ENCODE results near the gene PDK3. TPM values are rescaled to one million over a fixed set of nuclear protein-coding genes. Genes with fewer than 3 reads are reported as not detected.

The PDK3 gene
- total RNA-seq, 3 donors from 2014 or later (not counting 1 experiment from before 2014, with no cell fraction given), result 21.9 to 30.9 (median 28.1) TPM

GRCh38 chrX:24424948-24425347 lies 40.1 kb upstream of the PDK3 start:
- Mint-ChIP-seq H3K9me3 (no peaks in the 10 kb centered on the region), H3K36me3 (no peaks in the 10 kb centered on the region), H3K27me3 (ENCODE audit: low read depth in 2 of 2) (no peaks in the 10 kb centered on the region), H3K27ac (no peak overlapping the region), H3K4me3 (no peak overlapping the region), H3K4me1 (peaks cover 9 to 12% of the 10 kb centered on the region in 2 donors)
- DNase-seq (no peak), ATAC-seq (no peak)
- H3K9me3 ChIP-seq (ENCODE audit: control insufficient read depth, insufficient read depth, low read length), result no peaks in the 10 kb centered on the region
- intact Hi-C loops (cut with micrococcal nuclease), result no loop called here
- WGBS (ENCODE audit: insufficient coverage), result 100% methylated on average over 7 of the region's 8 CpGs
- no peak overlapping the region for H3K27ac ChIP-seq (ENCODE audit: low read length)
- no peaks in the 10 kb centered on the region for H3K27me3 ChIP-seq (ENCODE audit: control insufficient read depth, insufficient read depth, low read length)
- no peak overlapping the region for H3K4me3 ChIP-seq (ENCODE audit: low read length)
- no peaks in the 10 kb centered on the region for H3K36me3 ChIP-seq (ENCODE audit: control insufficient read depth, insufficient read depth, low read length)
- H3K4me1 ChIP-seq (ENCODE audit: control insufficient read depth, insufficient read depth, low read length), result peaks cover 14% of the 10 kb centered on the region
- no peak for TF ChIP-seq CTCF (IDR thresholded peaks at IDR 0.05)

- WGBS (ENCODE audit: insufficient coverage), result 67% methylated on average over 1 of the region's 2 CpGs
- Histone ChIP-seq H3K27me3 (ENCODE audit: control insufficient read depth, insufficient read depth, low read length) (no peaks in the 10 kb centered on the region), H3K4me3 (ENCODE audit: low read length) (no peak overlapping the region), H3K27ac (ENCODE audit: low read length) (no peak overlapping the region), H3K4me1 (ENCODE audit: control insufficient read depth, insufficient read depth, low read length) (peaks cover 14% of the 10 kb centered on the region), H3K9me3 (ENCODE audit: control insufficient read depth, insufficient read depth, low read length) (no peaks in the 10 kb centered on the region), H3K36me3 (ENCODE audit: control insufficient read depth, insufficient read depth, low read length) (no peaks in the 10 kb centered on the region)
- intact Hi-C loops (cut with micrococcal nuclease), result no loop called here
- no peak overlapping the region for H3K4me3 Mint-ChIP-seq
- TF ChIP-seq CTCF (IDR thresholded peaks at IDR 0.05), result no peak
- peak overlapping the region in 1 of 2 donors; percentile 35 for H3K27ac Mint-ChIP-seq
- peaks cover 9 to 12% of the 10 kb centered on the region in 2 donors for H3K4me1 Mint-ChIP-seq
- no peaks in the 10 kb centered on the region for H3K27me3 Mint-ChIP-seq (ENCODE audit: low read depth in 2 of 2)
- no peaks in the 10 kb centered on the region for H3K36me3 Mint-ChIP-seq
- H3K9me3 Mint-ChIP-seq, result no peaks in the 10 kb centered on the region
- no peak for DNase-seq
- no peak for ATAC-seq
Observed at GRCh38 chrX:24425806-24426205, 39.3 kb upstream of the PDK3 start.

GRCh38 chrX:24426340-24426913 lies 38.7 kb upstream of the PDK3 start:
- H3K27ac Mint-ChIP-seq, result peak overlapping the region in 1 of 2 donors; percentile 35
- intact Hi-C loops (cut with micrococcal nuclease), result no loop called here
- TF ChIP-seq CTCF (IDR thresholded peaks at IDR 0.05), result no peak

More at GRCh38 chrX:24426340-24426913, 38.7 kb upstream of the PDK3 start:
- no peaks in the 10 kb centered on the region for H3K36me3 ChIP-seq (ENCODE audit: control insufficient read depth, insufficient read depth, low read length)
- 64% methylated on average over 1 of the region's 2 CpGs for WGBS (ENCODE audit: insufficient coverage)
- H3K4me1 ChIP-seq (ENCODE audit: control insufficient read depth, insufficient read depth, low read length), result peaks cover 14% of the 10 kb centered on the region
- no peaks in the 10 kb centered on the region for H3K36me3 Mint-ChIP-seq
- H3K4me1 Mint-ChIP-seq, result peaks cover 9 to 12% of the 10 kb centered on the region in 2 donors
- DNase-seq (peak in 1 of 2 donors; percentile 47), ATAC-seq (peak in 2 of 3 donors; percentile 55 to 74)
- no peaks in the 10 kb centered on the region for H3K27me3 ChIP-seq (ENCODE audit: control insufficient read depth, insufficient read depth, low read length)
- H3K27me3 Mint-ChIP-seq (ENCODE audit: low read depth in 2 of 2), result no peaks in the 10 kb centered on the region
- no peaks in the 10 kb centered on the region for H3K9me3 ChIP-seq (ENCODE audit: control insufficient read depth, insufficient read depth, low read length)
- H3K4me3 ChIP-seq (ENCODE audit: low read length), result no peak overlapping the region
- peak overlapping the region; percentile 15 for H3K4me3 Mint-ChIP-seq
- H3K9me3 Mint-ChIP-seq, result no peaks in the 10 kb centered on the region
- peak overlapping the region; percentile 30 for H3K27ac ChIP-seq (ENCODE audit: low read length)
